ENCODE results near the gene SLC7A5. TPM values are rescaled to one million over a fixed set of nuclear protein-coding genes. Genes with fewer than 3 reads are reported as not detected.

SLC7A5 gene
- total and polyA plus RNA-seq, 2 of the 4 experiments (the other 2 are of a cell fraction): 11.3 to 101 TPM

DNA sequence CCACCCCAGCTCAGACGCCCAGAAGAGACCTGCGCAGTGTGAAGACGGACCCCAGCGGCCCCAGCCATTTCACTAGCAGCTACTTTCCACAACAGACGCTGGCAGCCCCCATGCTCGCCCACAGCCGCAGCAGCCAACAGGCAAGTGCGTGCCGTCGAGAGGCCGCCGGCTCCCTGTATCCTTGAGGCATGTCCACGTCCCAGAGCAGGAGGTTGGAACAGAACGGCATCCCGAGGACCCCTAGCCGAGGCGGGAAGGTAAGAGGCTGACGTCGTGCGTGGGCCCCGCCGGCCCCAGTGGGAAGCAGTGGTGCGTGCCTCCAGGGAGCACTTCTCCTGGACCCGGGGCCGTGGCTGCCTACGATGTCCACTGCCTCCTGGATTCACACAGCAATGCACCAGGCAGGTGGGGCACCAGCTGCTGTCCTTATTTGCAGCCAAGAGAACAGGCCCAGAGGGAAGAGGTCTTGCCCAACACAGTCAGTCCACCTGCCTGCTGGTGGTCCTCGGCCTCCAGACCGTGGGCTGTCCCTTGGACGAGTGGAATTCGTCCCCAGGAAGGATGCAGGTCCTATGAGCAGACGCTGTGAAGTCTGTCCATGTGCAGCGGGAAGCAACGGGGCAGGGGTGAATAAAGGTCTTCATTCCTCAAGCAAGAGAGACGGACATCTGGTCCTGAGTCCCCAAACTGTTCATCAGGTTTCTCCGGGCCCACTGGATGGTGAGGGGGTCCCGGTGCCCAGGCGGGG is 38.5 kb downstream of the SLC7A5 start:
- dilution Hi-C loops (cut with HindIII; ENCODE audit: low sequenced_read_pairs, unreplicated experiment) (no loop called here), intact Hi-C loops (cut with micrococcal nuclease) (no loop called here), in situ Hi-C loops (cut with MboI; ENCODE audit: low sequenced_read_pairs) (no loop called here)
- H3K4me3 ChIP-seq (ENCODE audit: insufficient read depth, low read depth, low read length): no peak overlapping the region
- peaks cover 55% of the 10 kb centered on the region for H3K36me3 ChIP-seq (ENCODE audit: control insufficient read depth, insufficient read depth, low read length)
- no peak overlapping the region for H4K8ac ChIP-seq (ENCODE audit: low read depth in 2 of 2, low read length in 2 of 2)
- H3K9ac ChIP-seq (ENCODE audit: low read depth, low read length): no peak overlapping the region
- no peak overlapping the region for H2AK9ac ChIP-seq (replicated peaks; ENCODE audit: low read depth, low read length, poor library complexity)
- H3K23ac ChIP-seq (ENCODE audit: low read depth, low read length): no peak overlapping the region
- no peak overlapping the region for H2BK120ac ChIP-seq (ENCODE audit: low read depth, low read length)
- no peak overlapping the region for H2BK20ac ChIP-seq (ENCODE audit: low read depth, low read length)
- ChIA-PET CTCF (no interaction called here), POLR2A (ENCODE audit: unreplicated experiment) (no interaction called here)
- H4K20me1 ChIP-seq (ENCODE audit: insufficient read depth, low read length): peaks cover 32% of the 10 kb centered on the region
- H2AFZ ChIP-seq (replicated peaks; ENCODE audit: low read length, poor library complexity): no peak overlapping the region
- H4K91ac ChIP-seq (ENCODE audit: insufficient read depth, low read depth, low read length): no peak overlapping the region
- H4K5ac ChIP-seq (ENCODE audit: low read depth, low read length): no peak overlapping the region
- ATAC-seq (ENCODE audit: low read depth): no peak
- TF ChIP-seq CEBPB (IDR thresholded peaks at IDR 0.05; ENCODE audit: low read depth, low read length): no peak
- no peak for TF ChIP-seq SMC3 (IDR thresholded peaks at IDR 0.05; ENCODE audit: low read depth, low read length)
- no peak for TF ChIP-seq NFE2L2 (IDR thresholded peaks at IDR 0.05; ENCODE audit: low read depth, low read length)
- no peak overlapping the region for H2AK5ac ChIP-seq (ENCODE audit: low read depth, low read length)
- peaks cover 6% of the 10 kb centered on the region; the same call in 1 of the 2 replicates for H3K4me1 ChIP-seq (ENCODE audit: control insufficient read depth, insufficient read depth, low read length)
- DNase-seq: no peak
- no peaks in the 10 kb centered on the region for H3K9me1 ChIP-seq (ENCODE audit: insufficient read depth, low read length)
- no peak overlapping the region for H3K4ac ChIP-seq (ENCODE audit: low read depth, low read length)
- H3K18ac ChIP-seq (ENCODE audit: low read depth, low read length): no peak overlapping the region
- no peak overlapping the region for H2BK15ac ChIP-seq (ENCODE audit: low read depth, low read length)
- no peak overlapping the region for H3K56ac ChIP-seq (ENCODE audit: extremely low read depth, insufficient read depth, low read length)
- H3K27me3 ChIP-seq (ENCODE audit: control insufficient read depth, insufficient read depth, low read length): no peaks in the 10 kb centered on the region
- H2BK5ac ChIP-seq (ENCODE audit: low read depth, low read length, poor library complexity, severe bottlenecking): no peak overlapping the region
- no peaks in the 10 kb centered on the region for H3K9me3 ChIP-seq (ENCODE audit: control insufficient read depth, insufficient read depth, low read length)
- no TSS peak for BruUV-seq (replicated peaks)
- peaks cover 0 to 9% of the 10 kb centered on the region in 2 experiments; a peak in 1 of 4 replicates for H3K79me1 ChIP-seq (ENCODE audit: low read depth in 1 of 2, low read length in 2 of 2)
- no peak overlapping the region for H3K4me2 ChIP-seq (ENCODE audit: low read depth, low read length)
- H3K14ac ChIP-seq (replicated peaks; ENCODE audit: low read depth, low read length): no peak overlapping the region
- H3K27ac ChIP-seq (ENCODE audit: insufficient read depth, low read length): no peak overlapping the region
- 94% methylated on average over 21 of the region's 37 CpGs; no CpG with 5 or more reads in 1 of the 2 experiments for WGBS, 2 experiments (ENCODE audit: extremely low coverage in 2 of 2, insufficient read length in 1 of 2)
